ENCODE results near the gene GPATCH2L. TPM values are rescaled to one million over a fixed set of nuclear protein-coding genes. Genes with fewer than 3 reads are reported as not detected.

Gene GPATCH2L
- total RNA-seq, 8 experiments from 2014 or later = 30.8 to 53.9 (median 46.9) TPM

DNA sequence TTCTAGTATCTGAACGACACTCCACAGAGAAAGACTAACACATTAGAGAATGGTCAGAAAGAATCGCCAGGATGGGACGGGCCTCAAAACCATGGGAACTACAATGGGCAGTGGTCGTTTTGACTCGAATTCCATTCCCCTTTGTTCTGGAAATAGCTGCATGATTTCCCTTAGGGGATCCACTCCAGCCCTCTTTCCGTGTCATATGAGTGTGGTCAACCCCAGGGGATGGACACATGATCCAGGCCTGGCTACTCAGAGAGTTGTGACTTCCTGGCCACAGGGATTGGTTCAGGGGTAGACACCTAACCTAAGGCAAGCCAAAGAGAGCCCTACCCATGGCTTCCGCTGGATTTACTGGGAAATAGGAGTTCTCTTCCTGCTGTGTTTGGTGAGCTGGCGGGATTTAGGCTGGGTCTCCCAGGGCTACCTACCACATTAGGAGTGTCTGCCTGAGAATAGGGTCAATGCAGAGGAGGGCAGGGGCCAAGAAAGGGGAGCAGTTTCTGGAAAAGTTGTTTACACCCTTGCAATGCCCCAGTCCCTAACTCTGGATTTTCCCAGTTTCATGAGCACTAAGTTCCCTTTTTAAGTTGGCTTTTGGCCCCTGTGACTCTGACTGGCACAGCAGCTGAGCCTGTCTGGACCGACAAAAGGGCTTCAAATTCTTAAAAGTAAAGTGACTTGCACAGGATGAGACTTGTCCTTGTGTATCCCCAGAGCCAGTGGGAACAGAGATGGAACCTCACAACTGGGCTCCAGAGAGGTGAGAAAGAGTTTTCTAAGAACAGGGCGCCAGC, 28.1 kb upstream of the GPATCH2L start:
- Histone ChIP-seq H3K4me3 (no peak overlapping the region), H3K27ac (no peak overlapping the region), H3K4me1 (replicated peaks in 1 of 2) (peaks cover 21 to 25% of the 10 kb centered on the region in 2 donors)
- in situ Hi-C loops (cut with MboI; ENCODE audit: low pct_unique_long_range_greater_than_20kb in 2 of 9, low sequenced_read_pairs in 9 of 9, unreplicated experiment in 9 of 9) = no loop called here
- 32 to 100% (median 82%) methylated on average over 1 to 8 of the region's 10 CpGs; no CpG with 5 or more reads in 2 of the 10 experiments for WGBS, 10 experiments
- no peak for ATAC-seq (replicated peaks in 6 of 8)

DNA sequence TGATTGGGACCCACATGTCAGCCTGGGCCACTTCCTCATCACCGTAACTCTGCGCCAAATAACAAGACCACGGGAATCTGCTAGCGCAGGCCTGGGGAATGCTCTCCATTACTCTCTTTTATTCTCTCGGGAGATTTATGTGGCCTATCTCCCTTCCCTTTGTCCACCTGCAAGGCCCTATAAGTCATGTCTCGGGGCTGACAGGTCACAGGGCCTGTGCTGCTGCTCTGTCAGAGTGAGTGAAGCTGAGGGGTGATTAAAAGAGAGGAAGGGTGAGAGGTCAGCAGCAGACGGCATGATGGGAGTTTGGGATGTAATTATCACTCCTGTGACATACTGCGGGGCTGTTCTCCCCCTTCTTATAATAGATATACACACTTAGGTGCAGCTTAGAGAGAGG, 26.2 kb upstream of the GPATCH2L start:
- in situ Hi-C loops (cut with MboI; ENCODE audit: low pct_unique_long_range_greater_than_20kb in 2 of 9, low sequenced_read_pairs in 9 of 9, unreplicated experiment in 9 of 9) = no loop called here
- Histone ChIP-seq H3K4me3 (no peak overlapping the region), H3K27ac (peak overlapping the region; percentile 8 to 63), H3K4me1 (replicated peaks in 1 of 2) (peaks cover 19 to 24% of the 10 kb centered on the region in 2 donors)
- WGBS, 10 experiments = 0 to 30% (median 18%) methylated on average over 1 to 8 of the region's 8 CpGs; no CpG with 5 or more reads in 3 of the 10 experiments
- ATAC-seq (replicated peaks in 6 of 8) = peak in 5 of 8 experiments; percentile 95 to 97 (median 97)

DNA sequence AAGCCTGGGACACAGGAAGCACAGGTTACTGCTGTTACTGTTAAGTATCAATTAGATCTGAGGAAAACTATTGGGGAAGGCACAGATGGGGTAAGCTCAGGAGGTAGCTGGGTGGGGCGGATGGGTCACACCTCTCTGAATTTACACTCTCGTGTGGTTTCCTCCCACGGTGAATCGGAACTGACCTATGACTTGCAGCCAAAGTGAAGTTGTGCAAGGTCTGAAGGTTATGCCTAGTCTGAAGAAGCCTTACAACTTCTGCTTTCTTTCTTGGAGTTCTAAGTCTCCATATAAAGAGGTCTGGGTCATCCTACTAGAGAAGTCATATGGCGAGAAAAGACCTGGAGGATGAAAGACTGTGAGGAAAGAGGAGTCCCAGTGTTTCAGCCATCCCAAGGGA, 25.6 kb upstream of the GPATCH2L start:
- in situ Hi-C loops (cut with MboI; ENCODE audit: low pct_unique_long_range_greater_than_20kb in 2 of 9, low sequenced_read_pairs in 9 of 9, unreplicated experiment in 9 of 9) = no loop called here
- H3K4me3 ChIP-seq = no peak overlapping the region
- ATAC-seq (replicated peaks in 6 of 8) = no peak
- peak overlapping the region in 1 of 2 donors; percentile 32 for H3K27ac ChIP-seq
- WGBS, 10 experiments = 50 to 90% (median 80%) methylated on average over 1 to 2 of the region's 5 CpGs; no CpG with 5 or more reads in 7 of the 10 experiments
- peaks cover 22 to 28% of the 10 kb centered on the region in 2 donors for H3K4me1 ChIP-seq (replicated peaks in 1 of 2)

DNA sequence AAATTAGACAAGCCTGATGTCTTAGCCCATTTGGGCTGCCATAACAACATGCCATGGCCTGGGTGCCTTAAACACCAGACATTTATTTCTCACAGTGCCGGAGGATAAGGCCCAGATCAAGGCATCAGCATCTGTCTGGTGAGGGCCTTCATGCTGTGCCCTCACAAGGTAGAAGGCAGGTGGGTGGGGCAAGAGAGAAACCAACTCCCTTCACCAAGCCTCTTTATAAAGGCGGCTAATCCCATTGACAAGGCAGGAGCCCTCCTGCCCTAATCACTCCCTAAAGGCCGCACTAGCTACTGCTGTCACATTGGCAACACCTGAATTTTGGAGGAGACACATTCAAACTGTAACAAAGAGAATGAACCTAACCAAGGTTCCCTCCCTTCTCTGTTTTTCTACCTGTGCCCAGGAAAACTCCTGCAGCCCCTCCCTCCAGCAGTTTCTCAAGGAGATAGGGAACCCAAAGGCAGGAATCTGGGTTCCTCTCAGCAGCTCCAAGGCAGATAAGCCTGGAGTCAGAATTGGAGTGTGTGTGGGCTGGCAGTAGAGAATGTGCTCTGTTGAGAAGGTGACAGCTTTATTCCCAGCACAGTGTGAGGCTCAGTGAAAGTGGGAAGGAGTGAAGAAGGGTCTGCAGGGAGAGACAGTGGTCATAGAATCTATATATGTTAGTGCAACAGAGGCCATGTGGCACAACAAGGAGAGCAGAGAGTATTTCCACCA, 21.7 kb upstream of the GPATCH2L start:
- ATAC-seq (replicated peaks in 6 of 8) = no peak
- peaks cover 16 to 51% of the 10 kb centered on the region in 2 donors for H3K4me1 ChIP-seq (replicated peaks in 1 of 2)
- H3K27ac ChIP-seq = no peak overlapping the region
- H3K4me3 ChIP-seq = no peak overlapping the region
- WGBS, 10 experiments = 0 to 100% (median 93%) methylated on average over 1 of the region's 3 CpGs; no CpG with 5 or more reads in 4 of the 10 experiments
- in situ Hi-C loops (cut with MboI; ENCODE audit: low pct_unique_long_range_greater_than_20kb in 2 of 9, low sequenced_read_pairs in 9 of 9, unreplicated experiment in 9 of 9) = no loop called here

DNA sequence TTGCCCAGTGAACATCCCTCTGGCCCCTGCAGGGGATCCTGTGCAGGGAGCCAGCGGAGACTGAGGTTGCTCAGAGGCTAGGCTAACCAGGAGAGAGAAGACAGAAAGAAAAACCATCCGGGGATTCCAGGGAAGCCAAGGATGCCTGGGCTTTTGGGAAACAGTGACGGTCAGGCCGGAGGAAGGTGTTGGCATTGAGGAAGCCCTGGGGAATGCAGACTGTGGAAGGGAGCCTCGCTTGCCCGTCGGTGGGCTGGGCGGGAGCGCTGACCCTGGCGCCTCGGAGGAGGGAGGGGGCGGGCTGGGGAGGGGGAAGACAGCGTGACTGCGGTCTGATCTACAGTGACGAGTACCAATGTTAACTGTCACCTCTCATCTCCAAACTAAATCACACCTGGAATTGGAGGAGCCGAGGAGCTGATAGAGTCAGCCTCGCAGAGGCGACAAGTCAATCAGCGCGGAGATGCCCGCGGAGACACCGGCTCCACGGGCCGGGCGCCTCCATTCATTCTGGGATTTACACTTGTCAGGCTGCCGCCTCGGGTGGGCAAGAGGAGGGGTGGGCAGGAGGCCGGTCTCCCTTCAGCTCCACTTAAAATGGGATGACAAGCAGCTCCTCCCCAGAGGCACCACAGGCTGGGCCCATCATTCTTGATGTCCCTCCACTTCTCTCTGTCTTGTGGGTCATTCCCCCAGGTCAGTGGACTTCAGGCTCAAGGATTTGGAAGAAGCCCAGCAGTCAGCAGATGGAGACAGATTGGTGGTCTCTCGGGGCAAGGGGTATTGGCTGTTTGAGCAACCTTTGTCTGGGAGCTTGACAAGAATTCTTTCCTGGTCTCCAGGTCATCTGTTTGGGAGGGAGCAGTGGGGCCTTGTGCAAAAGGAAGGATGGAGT, 20.4 kb upstream of the GPATCH2L start:
- Histone ChIP-seq H3K4me1 (replicated peaks in 1 of 2) (peaks cover 6 to 42% of the 10 kb centered on the region in 2 donors), H3K27ac (no peak overlapping the region), H3K4me3 (no peak overlapping the region)
- ATAC-seq (replicated peaks in 6 of 8) = peak in 5 of 8 experiments; percentile 40 to 77 (median 57)
- WGBS, 10 experiments = 20 to 38% (median 29%) methylated on average over 1 to 14 of the region's 30 CpGs; no CpG with 5 or more reads in 6 of the 10 experiments
- in situ Hi-C loops (cut with MboI; ENCODE audit: low pct_unique_long_range_greater_than_20kb in 2 of 9, low sequenced_read_pairs in 9 of 9, unreplicated experiment in 9 of 9) = no loop called here

DNA sequence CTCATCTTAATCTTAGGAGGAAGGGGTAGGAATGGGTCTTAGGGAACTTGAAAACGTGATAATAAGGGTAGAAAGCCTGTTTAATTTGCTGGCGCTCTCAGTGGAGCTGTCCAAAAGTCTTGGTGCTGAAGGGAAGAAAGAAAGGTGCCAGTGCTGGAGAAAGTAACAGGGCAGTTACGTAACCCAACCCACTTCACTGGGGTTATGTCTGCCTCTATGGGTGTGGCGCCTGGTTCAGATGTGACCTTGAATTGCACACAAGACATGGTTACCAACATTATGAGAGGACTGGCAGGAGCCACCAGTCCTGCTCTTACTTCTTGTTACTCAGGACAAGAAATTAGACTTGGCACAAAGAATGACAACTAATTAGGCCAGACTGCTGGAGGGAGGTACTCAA, 18.6 kb upstream of the GPATCH2L start:
- Histone ChIP-seq H3K4me3 (no peak overlapping the region), H3K4me1 (replicated peaks in 1 of 2) (peaks cover 6 to 42% of the 10 kb centered on the region in 2 donors), H3K27ac (no peak overlapping the region)
- in situ Hi-C loops (cut with MboI; ENCODE audit: low pct_unique_long_range_greater_than_20kb in 2 of 9, low sequenced_read_pairs in 9 of 9, unreplicated experiment in 9 of 9) = no loop called here
- no peak for ATAC-seq (replicated peaks in 6 of 8)
- 0 to 37% (median 17%) methylated on average over 1 to 4 of the region's 4 CpGs; no CpG with 5 or more reads in 5 of the 10 experiments for WGBS, 10 experiments

DNA sequence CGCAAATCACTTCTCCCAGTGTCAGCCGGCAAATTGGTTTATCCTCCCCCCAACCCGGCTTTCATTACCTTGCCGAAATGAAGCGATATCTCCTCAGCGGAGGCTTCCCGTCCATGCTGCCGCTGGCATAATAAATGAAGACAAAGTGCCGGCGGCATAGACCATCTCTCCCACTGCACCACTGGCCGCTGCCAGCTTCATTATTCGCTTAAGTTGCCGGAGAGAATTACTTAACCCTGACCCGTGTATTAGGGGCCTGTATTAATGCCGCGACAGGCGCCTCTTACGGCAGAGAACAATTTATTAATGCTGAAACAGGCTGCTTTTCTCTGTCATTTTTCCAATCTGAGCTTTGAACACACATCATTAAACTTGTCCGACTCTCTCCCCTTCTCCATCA, 17.5 kb upstream of the GPATCH2L start:
- in situ Hi-C loops (cut with MboI; ENCODE audit: low pct_unique_long_range_greater_than_20kb in 2 of 9, low sequenced_read_pairs in 9 of 9, unreplicated experiment in 9 of 9) = no loop called here
- ATAC-seq (replicated peaks in 6 of 8) = peak in 5 of 8 experiments; percentile 33 to 57 (median 39)
- 50 to 76% (median 60%) methylated on average over 3 to 17 of the region's 19 CpGs for WGBS, 10 experiments
- H3K4me3 ChIP-seq = no peak overlapping the region
- no peak overlapping the region for H3K27ac ChIP-seq
- H3K4me1 ChIP-seq (replicated peaks in 1 of 2) = peaks cover 8 to 49% of the 10 kb centered on the region in 2 donors

DNA sequence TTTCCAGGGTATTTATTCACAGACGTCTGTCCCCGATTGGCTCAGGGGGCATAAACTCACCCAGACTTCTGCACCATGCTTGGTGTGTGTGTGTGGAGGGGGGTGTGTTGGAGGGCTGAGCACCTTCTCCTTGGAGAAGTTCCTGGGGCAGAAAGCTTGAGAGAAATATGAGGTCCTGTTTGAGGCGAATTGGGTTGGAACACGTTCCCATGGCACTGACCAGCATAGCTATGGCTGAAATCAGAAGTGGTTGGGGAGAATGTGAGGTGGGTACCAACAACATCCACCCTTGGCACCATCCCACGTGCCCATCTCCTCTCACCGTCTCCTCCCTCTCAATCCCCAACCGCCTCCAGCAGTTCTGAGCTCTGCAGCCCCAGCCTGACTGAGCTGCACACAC, 16.0 kb upstream of the GPATCH2L start:
- in situ Hi-C loops (cut with MboI; ENCODE audit: low pct_unique_long_range_greater_than_20kb in 2 of 9, low sequenced_read_pairs in 9 of 9, unreplicated experiment in 9 of 9) = no loop called here
- Histone ChIP-seq H3K4me3 (no peak overlapping the region), H3K27ac (no peak overlapping the region), H3K4me1 (replicated peaks in 1 of 2) (peaks cover 8 to 50% of the 10 kb centered on the region in 2 donors)
- no peak for ATAC-seq (replicated peaks in 6 of 8)
- 20 to 67% (median 62%) methylated on average over 1 to 7 of the region's 7 CpGs; no CpG with 5 or more reads in 7 of the 10 experiments for WGBS, 10 experiments

DNA sequence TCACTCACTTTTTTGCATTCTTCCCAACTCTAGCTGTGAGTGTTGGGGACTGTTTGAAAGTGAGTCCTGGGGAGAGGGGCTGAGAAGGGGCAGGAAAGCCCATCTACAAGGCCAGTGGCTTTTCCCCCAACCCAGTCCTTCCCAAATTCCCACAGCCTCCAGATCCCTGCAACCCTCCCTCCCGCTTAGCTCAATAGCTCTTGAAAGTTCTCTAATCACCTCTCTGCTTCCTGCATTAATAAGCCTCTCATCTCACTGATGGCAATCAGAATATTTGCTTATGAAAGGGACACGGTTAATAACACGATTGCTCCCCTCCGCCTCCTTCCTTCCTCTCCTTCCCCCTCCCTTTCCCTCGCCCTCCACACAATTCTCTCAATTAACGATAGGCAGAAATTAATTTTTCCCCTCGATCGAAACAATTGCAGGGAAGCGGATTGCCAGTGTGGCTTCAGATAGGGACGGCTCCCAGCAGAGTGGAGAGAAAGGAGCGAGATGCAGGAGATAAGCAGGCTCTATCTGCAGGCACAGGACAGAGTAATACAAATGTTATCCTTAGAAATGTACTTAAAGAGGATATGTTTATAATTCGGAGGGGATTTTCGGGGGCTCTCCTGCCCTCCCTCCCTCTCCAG, 15.1 kb upstream of the GPATCH2L start:
- Histone ChIP-seq H3K4me3 (no peak overlapping the region), H3K4me1 (replicated peaks in 1 of 2) (peaks cover 5 to 41% of the 10 kb centered on the region in 2 donors), H3K27ac (no peak overlapping the region)
- in situ Hi-C loops (cut with MboI; ENCODE audit: low pct_unique_long_range_greater_than_20kb in 2 of 9, low sequenced_read_pairs in 9 of 9, unreplicated experiment in 9 of 9) = no loop called here
- peak in 1 of 8 experiments; percentile 23 for ATAC-seq (replicated peaks in 6 of 8)
- 0 to 53% (median 17%) methylated on average over 1 to 10 of the region's 13 CpGs; no CpG with 5 or more reads in 3 of the 10 experiments for WGBS, 10 experiments

DNA sequence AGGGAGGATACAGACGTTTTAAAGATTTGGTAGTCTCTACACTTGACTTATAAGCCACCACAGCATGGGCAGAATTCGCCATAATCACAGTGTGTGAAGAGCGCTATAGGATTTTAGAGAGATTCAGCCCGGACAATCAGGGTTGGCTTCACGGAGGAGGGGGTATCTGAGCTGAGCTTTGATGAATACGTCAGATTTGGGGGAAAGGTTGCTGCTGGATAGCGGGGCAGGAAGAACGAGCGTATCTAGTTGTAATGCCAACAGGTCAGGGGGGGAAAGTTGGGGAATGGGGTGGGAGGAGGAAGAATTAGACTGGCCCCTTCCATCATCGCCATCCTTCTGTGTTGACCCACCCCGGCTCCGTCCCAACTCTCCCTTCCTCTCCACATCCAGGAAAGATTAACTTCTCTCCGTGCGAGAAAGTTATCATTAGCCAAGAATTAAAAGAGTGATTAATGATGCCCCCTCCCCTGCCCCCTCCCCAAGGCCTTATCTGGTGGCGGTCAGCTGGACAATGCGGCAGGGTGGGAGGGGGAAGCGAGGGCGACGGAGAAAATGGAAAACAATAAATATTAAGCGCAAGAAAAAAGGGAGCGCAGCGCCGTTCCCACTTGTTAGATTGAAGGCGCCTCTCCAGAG, 13.5 kb upstream of the GPATCH2L start:
- Histone ChIP-seq H3K4me1 (replicated peaks in 1 of 2) (peaks cover 2 to 25% of the 10 kb centered on the region in 2 donors), H3K4me3 (peak overlapping the region; percentile 15 to 32 (median 27)), H3K27ac (no peak overlapping the region)
- WGBS, 10 experiments = 0 to 39% (median 15%) methylated on average over 1 to 15 of the region's 24 CpGs; no CpG with 5 or more reads in 1 of the 10 experiments
- in situ Hi-C loops (cut with MboI; ENCODE audit: low pct_unique_long_range_greater_than_20kb in 2 of 9, low sequenced_read_pairs in 9 of 9, unreplicated experiment in 9 of 9) = no loop called here
- ATAC-seq (replicated peaks in 6 of 8) = no peak

DNA sequence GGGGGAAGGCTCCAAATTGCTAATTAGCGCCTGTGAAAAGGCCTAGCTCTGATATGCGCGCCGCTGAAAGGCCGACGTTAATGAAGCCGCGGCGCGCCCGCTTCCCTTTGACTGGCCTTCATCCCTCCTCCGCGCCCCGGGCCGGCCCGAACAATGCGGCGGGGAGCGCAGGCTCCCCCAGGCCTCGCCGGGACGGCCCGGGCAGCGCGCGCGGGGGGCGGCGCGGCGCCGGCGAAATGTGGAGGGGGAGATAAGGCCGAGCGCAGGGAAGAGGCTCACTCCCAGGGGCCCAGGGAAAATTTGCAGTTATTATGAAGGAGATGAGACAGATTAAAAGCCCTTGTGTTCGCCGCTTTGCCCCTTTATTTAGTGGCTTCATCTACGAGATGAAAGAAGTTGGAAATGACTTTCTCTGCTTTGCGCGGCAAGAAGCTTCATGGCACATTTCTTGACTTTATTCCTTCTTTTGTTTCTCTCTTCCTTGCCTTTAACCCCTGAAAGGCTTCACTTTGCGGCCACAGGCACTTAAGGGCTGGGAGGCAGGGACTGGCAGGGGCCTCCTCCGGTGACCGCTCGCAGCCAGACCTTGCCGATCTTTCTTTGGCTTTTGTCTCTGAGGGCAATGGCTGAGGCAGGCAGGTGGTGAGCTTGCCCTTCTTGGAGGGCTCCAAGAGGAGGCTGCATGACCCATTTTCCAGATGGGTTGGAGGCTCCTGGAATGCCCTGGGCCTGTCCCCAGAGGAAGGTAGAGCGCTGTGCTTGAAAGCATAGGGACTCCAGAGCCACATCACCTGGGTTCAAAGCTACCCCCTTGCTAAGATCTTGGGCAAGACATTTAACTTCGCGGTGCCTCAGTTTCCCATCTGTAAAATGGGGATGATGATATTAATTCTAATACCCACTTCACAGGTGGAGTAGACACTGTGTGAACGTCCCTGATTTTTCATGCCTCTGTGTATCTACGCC, 12.7 kb upstream of the GPATCH2L start:
- peak in 6 of 8 experiments; percentile 47 to 86 (median 83) for ATAC-seq (replicated peaks in 6 of 8)
- H3K4me3 ChIP-seq = peak overlapping the region; percentile 15 to 32 (median 27)
- in situ Hi-C loops (cut with MboI; ENCODE audit: low pct_unique_long_range_greater_than_20kb in 2 of 9, low sequenced_read_pairs in 9 of 9, unreplicated experiment in 9 of 9) = no loop called here

More for the DNA sequence above, 12.7 kb upstream of the GPATCH2L start:
- Histone ChIP-seq H3K4me1 (replicated peaks in 1 of 2) (peaks cover 2 to 17% of the 10 kb centered on the region in 2 donors), H3K27ac (no peak overlapping the region)
- WGBS, 10 experiments = 0 to 100% (median 31%) methylated on average over 1 to 18 of the region's 50 CpGs
